T-helper 1 cell treated with Interleukin-12 subunit alpha and Interleukin-12 subunit beta and Interleukin-4 antibody, amounts not matched to agents 30 μg/mL and 1 μg/mL, for 36 hours (primary cell): ENCODE measurements around the gene SOX5.

ENCODE experiments used
- H3K27ac Mint-ChIP-seq: one replicate; pipeline ENCODE4 v1.8.0; 2021; ENCODE audit warnings: mild to moderate bottlenecking, mixed read lengths
- H3K27me3 Mint-ChIP-seq: one replicate; pipeline ENCODE4 v1.8.0; 2021; ENCODE audit warnings: low read depth, mixed read lengths
- H3K36me3 Mint-ChIP-seq: one replicate; pipeline ENCODE4 v1.8.0; 2021; ENCODE audit warnings: low read depth, mixed read lengths
- H3K4me1 Mint-ChIP-seq: one replicate; pipeline ENCODE4 v1.8.0; 2021; ENCODE audit warnings: low read depth, mixed read lengths
- H3K4me3 Mint-ChIP-seq: one replicate; pipeline ENCODE4 v1.8.0; 2021; ENCODE audit warnings: mild to moderate bottlenecking, moderate library complexity, mixed read lengths
- H3K9me3 Mint-ChIP-seq: one replicate; pipeline ENCODE4 v1.8.0; 2021; ENCODE audit warnings: mixed read lengths

The SOX5 gene

GRCh38 chr12:23581913-23582312 lies 367.6 kb downstream of the SOX5 start:
- Mint-ChIP-seq H3K27me3 (no peaks in the 10 kb centered on the region), H3K4me1 (no peaks in the 10 kb centered on the region)

GRCh38 chr12:23579257-23579656 lies 370.2 kb downstream of the SOX5 start:
- no peaks in the 10 kb centered on the region for H3K36me3 Mint-ChIP-seq
- H3K27me3 Mint-ChIP-seq: no peaks in the 10 kb centered on the region
- no peak overlapping the region for H3K27ac Mint-ChIP-seq
- no peaks in the 10 kb centered on the region for H3K9me3 Mint-ChIP-seq
- H3K4me1 Mint-ChIP-seq: no peaks in the 10 kb centered on the region
- no peak overlapping the region for H3K4me3 Mint-ChIP-seq

More at GRCh38 chr12:23581913-23582312, 367.6 kb downstream of the SOX5 start:
- H3K36me3 Mint-ChIP-seq: no peaks in the 10 kb centered on the region
- no peak overlapping the region for H3K4me3 Mint-ChIP-seq
- H3K9me3 Mint-ChIP-seq: peaks cover 4% of the 10 kb centered on the region
- no peak overlapping the region for H3K27ac Mint-ChIP-seq

GRCh38 chr12:23576372-23576771 lies 373.1 kb downstream of the SOX5 start:
- Mint-ChIP-seq H3K9me3 (no peaks in the 10 kb centered on the region), H3K36me3 (no peaks in the 10 kb centered on the region), H3K27me3 (no peaks in the 10 kb centered on the region), H3K4me3 (no peak overlapping the region), H3K4me1 (no peaks in the 10 kb centered on the region), H3K27ac (no peak overlapping the region)

GRCh38 chr12:23569356-23569755 lies 380.1 kb downstream of the SOX5 start:
- Mint-ChIP-seq H3K36me3 (no peaks in the 10 kb centered on the region), H3K4me3 (no peak overlapping the region), H3K27me3 (no peaks in the 10 kb centered on the region), H3K27ac (no peak overlapping the region), H3K4me1 (no peaks in the 10 kb centered on the region), H3K9me3 (peaks cover 11% of the 10 kb centered on the region)

- H3K4me1 Mint-ChIP-seq: no peaks in the 10 kb centered on the region
These were observed 383.3 kb downstream of the SOX5 start for GRCh38 chr12:23566133-23566532.

GRCh38 chr12:23564451-23565152 lies 384.9 kb downstream of the SOX5 start:
- no peaks in the 10 kb centered on the region for H3K36me3 Mint-ChIP-seq
- H3K27me3 Mint-ChIP-seq: no peaks in the 10 kb centered on the region
- no peak overlapping the region for H3K27ac Mint-ChIP-seq
- H3K9me3 Mint-ChIP-seq: peaks cover 10% of the 10 kb centered on the region
- H3K4me3 Mint-ChIP-seq: no peak overlapping the region
- H3K4me1 Mint-ChIP-seq: no peaks in the 10 kb centered on the region

More at GRCh38 chr12:23566133-23566532, 383.3 kb downstream of the SOX5 start:
- H3K4me3 Mint-ChIP-seq: no peak overlapping the region
- no peaks in the 10 kb centered on the region for H3K36me3 Mint-ChIP-seq
- H3K27ac Mint-ChIP-seq: no peak overlapping the region
- no peaks in the 10 kb centered on the region for H3K27me3 Mint-ChIP-seq
- H3K9me3 Mint-ChIP-seq: peaks cover 11% of the 10 kb centered on the region

GRCh38 chr12:23561364-23562345 lies 387.8 kb downstream of the SOX5 start:
- H3K9me3 Mint-ChIP-seq: peaks cover 4% of the 10 kb centered on the region
- H3K27ac Mint-ChIP-seq: no peak overlapping the region

GRCh38 chr12:23560611-23561010 lies 388.9 kb downstream of the SOX5 start:
- Mint-ChIP-seq H3K4me1 (no peaks in the 10 kb centered on the region), H3K4me3 (no peak overlapping the region), H3K27ac (no peak overlapping the region), H3K27me3 (no peaks in the 10 kb centered on the region), H3K36me3 (no peaks in the 10 kb centered on the region), H3K9me3 (peaks cover 5% of the 10 kb centered on the region)

More at GRCh38 chr12:23561364-23562345, 387.8 kb downstream of the SOX5 start:
- Mint-ChIP-seq H3K27me3 (no peaks in the 10 kb centered on the region), H3K4me1 (no peaks in the 10 kb centered on the region), H3K4me3 (no peak overlapping the region), H3K36me3 (no peaks in the 10 kb centered on the region)

GRCh38 chr12:23559268-23559753 lies 390.2 kb downstream of the SOX5 start:
- Mint-ChIP-seq H3K9me3 (peaks cover 3% of the 10 kb centered on the region), H3K4me3 (no peak overlapping the region), H3K4me1 (no peaks in the 10 kb centered on the region), H3K27me3 (no peaks in the 10 kb centered on the region), H3K27ac (peak overlapping the region; percentile 15), H3K36me3 (no peaks in the 10 kb centered on the region)

- Mint-ChIP-seq H3K4me3 (no peak overlapping the region), H3K27me3 (no peaks in the 10 kb centered on the region), H3K9me3 (peaks cover 3% of the 10 kb centered on the region), H3K36me3 (no peaks in the 10 kb centered on the region), H3K27ac (no peak overlapping the region), H3K4me1 (no peaks in the 10 kb centered on the region)
These were observed 392.8 kb downstream of the SOX5 start for GRCh38 chr12:23556661-23557060.

- no peaks in the 10 kb centered on the region for H3K27me3 Mint-ChIP-seq
- H3K4me3 Mint-ChIP-seq: no peak overlapping the region
- H3K9me3 Mint-ChIP-seq: peaks cover 3% of the 10 kb centered on the region
- H3K36me3 Mint-ChIP-seq: no peaks in the 10 kb centered on the region
- no peaks in the 10 kb centered on the region for H3K4me1 Mint-ChIP-seq
- H3K27ac Mint-ChIP-seq: no peak overlapping the region
These were observed 393.7 kb downstream of the SOX5 start for GRCh38 chr12:23555825-23556207.

- Mint-ChIP-seq H3K27me3 (no peaks in the 10 kb centered on the region), H3K36me3 (no peaks in the 10 kb centered on the region), H3K4me1 (no peaks in the 10 kb centered on the region), H3K27ac (no peak overlapping the region), H3K9me3 (peaks cover 3% of the 10 kb centered on the region), H3K4me3 (no peak overlapping the region)
These were observed 394.2 kb downstream of the SOX5 start for GRCh38 chr12:23555180-23555824.

- H3K9me3 Mint-ChIP-seq: peaks cover 3% of the 10 kb centered on the region
- no peaks in the 10 kb centered on the region for H3K4me1 Mint-ChIP-seq
- H3K4me3 Mint-ChIP-seq: no peak overlapping the region
- no peak overlapping the region for H3K27ac Mint-ChIP-seq
- H3K27me3 Mint-ChIP-seq: no peaks in the 10 kb centered on the region
- no peaks in the 10 kb centered on the region for H3K36me3 Mint-ChIP-seq
These were observed 397.1 kb downstream of the SOX5 start for GRCh38 chr12:23552417-23552816.

GRCh38 chr12:23550753-23551152 lies 398.7 kb downstream of the SOX5 start:
- Mint-ChIP-seq H3K27me3 (no peaks in the 10 kb centered on the region), H3K4me1 (no peaks in the 10 kb centered on the region), H3K4me3 (no peak overlapping the region), H3K9me3 (peaks cover 3% of the 10 kb centered on the region), H3K27ac (no peak overlapping the region), H3K36me3 (no peaks in the 10 kb centered on the region)
